Measurements from ENCODE around the gene SCN1A. TPM values are rescaled to one million over a fixed set of nuclear protein-coding genes. Genes with fewer than 3 reads are reported as not detected.

Gene SCN1A
- total and polyA plus RNA-seq, 2 of the 13 experiments (the other 11 are each of a cell fraction or from before 2014, with no cell fraction given), result 19.9 to 39.4 TPM

DNA sequence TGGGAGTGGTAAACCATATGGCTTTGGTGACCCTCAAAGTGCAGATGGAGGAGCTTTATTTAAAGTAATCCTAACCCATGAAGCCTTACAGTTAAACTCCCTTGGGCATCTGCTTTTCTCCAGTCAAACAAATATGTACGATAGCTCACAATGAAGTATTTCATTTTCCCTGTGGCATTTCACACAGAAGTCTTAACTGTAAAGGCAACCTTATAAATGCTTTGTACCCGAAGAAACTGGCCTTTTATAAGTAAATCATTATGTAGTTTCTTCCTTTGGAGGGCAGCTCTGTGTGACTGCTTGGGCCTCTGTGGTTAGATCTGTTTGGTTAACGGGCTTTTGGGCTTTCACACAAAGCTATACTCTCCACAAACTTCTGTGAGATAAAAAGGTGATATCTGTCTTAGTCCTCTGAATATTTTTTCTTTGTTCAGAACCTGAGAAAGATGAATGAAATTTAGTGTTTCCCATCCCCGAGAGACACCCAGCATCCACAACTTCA, 46.6 kb downstream of the SCN1A start:
- H3K4me2 ChIP-seq (ENCODE audit: low read depth, low read length), result peak overlapping the region; percentile 48
- peak overlapping the region in 1 of 3 experiments; percentile 1; a peak in 1 of 6 replicates for H3K4me3 ChIP-seq (replicated peaks in 1 of 3; ENCODE audit: insufficient read depth in 1 of 3, low read depth in 2 of 3, low read length in 3 of 3)
- peak overlapping the region; percentile 24 for H3K27ac ChIP-seq (ENCODE audit: extremely low read length, insufficient read depth, low read length)
- no peaks in the 10 kb centered on the region for H4K20me1 ChIP-seq (ENCODE audit: insufficient read depth, low read length)
- CTCF ChIA-PET (ENCODE audit: low intra/inter-chr PET ratio, low total read pairs), result no interaction called here
- H3K27me3 ChIP-seq (ENCODE audit: control insufficient read depth in 1 of 2, insufficient read depth in 2 of 2, low read length in 2 of 2), result no peaks in the 10 kb centered on the region
- FAIRE-seq, result no peak
- intact Hi-C loops (cut with micrococcal nuclease; ENCODE audit: unreplicated experiment), result loop anchor here (2.0 kb wide), 1 partner anchor 36 kb away; no protein-coding TSS in a partner anchor
- no peaks in the 10 kb centered on the region for H3K79me2 ChIP-seq (ENCODE audit: insufficient read depth, low read length)
- ATAC-seq, result peak; percentile 59
- H3K36me3 ChIP-seq (replicated peaks in 1 of 2; ENCODE audit: control insufficient read depth in 1 of 2, insufficient read depth in 2 of 2, low read length in 2 of 2), result no peaks in the 10 kb centered on the region
- no TSS peak for BruUV-seq (replicated peaks)
- no peak for DNase-seq (ENCODE audit: low spot score)
- no peaks in the 10 kb centered on the region for H3K9me3 ChIP-seq (ENCODE audit: low read length)
- H3K4me1 ChIP-seq (ENCODE audit: insufficient read depth, low read length), result peaks cover 23% of the 10 kb centered on the region
- H3K9ac ChIP-seq (ENCODE audit: insufficient read depth, low read depth, low read length), result 0 out of 2 replicates have a peak overlapping the region, but pooled peaks have one; percentile 1
- WGBS (ENCODE audit: low lambda C conversion rate), result 55% methylated on average over 4 of the region's 4 CpGs
- peak overlapping the region; percentile 79 for H2AFZ ChIP-seq (ENCODE audit: low read length)
- in situ Hi-C loops (cut with HindIII; ENCODE audit: extremely low pct_ligation_motif_present, low pct_unique_long_range_greater_than_20kb), result no loop called here
- POLR2A ChIA-PET, result interaction anchor here (0.5 to 1.2 kb wide), 6 partner anchors 28 to 128 kb away, joined by 3 to 5 read pairs (median 3); partner anchors contain the start of gene TTC21B
- TF ChIP-seq, protein P1, sequence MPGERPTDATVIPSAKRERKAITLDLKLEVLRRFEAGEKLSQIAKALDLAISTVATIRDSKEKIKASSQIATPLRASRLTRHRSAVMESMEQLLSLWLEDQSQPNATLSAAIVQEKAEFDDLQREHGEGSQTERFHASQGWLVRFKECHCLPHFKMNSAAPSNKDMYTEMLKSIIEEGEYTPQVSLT (CRISPR knock-in tag; IDR thresholded peaks at IDR 0.05; ENCODE audit: borderline replicate concordance, low read depth), result no peak
- TF ChIP-seq HCFC1 (IDR thresholded peaks at IDR 0.05; ENCODE audit: low read depth, low read length) (no peak), ZNF772 (CRISPR knock-in tag; IDR thresholded peaks at IDR 0.05) (no peak), ARNT (IDR thresholded peaks at IDR 0.05) (no peak), ZNF740 (CRISPR knock-in tag; IDR thresholded peaks at IDR 0.05) (no peak), AHR (CRISPR knock-in tag; IDR thresholded peaks at IDR 0.05) (no peak), MLLT10 (CRISPR knock-in tag; IDR thresholded peaks at IDR 0.05) (no peak)
- TF ChIP-seq, protein P2, sequence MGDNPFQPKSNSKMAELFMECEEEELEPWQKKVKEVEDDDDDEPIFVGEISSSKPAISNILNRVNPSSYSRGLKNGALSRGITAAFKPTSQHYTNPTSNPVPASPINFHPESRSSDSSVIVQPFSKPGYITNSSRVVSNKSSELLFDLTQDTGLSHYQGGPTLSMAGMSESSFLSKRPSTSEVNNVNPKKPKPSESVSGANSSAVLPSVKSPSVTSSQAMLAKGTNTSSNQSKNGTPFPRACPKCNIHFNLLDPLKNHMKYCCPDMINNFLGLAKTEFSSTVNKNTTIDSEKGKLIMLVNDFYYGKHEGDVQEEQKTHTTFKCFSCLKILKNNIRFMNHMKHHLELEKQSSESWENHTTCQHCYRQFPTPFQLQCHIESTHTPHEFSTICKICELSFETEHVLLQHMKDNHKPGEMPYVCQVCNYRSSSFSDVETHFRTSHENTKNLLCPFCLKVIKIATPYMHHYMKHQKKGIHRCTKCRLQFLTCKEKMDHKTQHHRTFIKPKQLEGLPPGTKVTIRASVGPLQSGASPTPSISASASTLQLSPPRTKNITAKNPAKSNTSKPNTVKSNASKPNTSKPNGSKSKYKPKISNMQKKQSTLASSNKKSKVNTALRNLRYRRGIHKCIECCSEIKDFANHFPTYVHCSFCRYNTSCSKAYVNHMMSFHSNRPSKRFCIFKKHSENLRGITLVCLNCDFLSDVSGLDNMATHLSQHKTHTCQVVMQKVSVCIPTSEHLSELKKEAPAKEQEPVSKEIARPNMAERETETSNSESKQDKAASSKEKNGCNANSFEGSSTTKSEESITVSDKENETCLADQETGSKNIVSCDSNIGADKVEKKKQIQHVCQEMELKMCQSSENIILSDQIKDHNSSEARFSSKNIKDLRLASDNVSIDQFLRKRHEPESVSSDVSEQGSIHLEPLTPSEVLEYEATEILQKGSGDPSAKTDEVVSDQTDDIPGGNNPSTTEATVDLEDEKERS (CRISPR knock-in tag; IDR thresholded peaks at IDR 0.05), result no peak
- TF ChIP-seq, protein P3, sequence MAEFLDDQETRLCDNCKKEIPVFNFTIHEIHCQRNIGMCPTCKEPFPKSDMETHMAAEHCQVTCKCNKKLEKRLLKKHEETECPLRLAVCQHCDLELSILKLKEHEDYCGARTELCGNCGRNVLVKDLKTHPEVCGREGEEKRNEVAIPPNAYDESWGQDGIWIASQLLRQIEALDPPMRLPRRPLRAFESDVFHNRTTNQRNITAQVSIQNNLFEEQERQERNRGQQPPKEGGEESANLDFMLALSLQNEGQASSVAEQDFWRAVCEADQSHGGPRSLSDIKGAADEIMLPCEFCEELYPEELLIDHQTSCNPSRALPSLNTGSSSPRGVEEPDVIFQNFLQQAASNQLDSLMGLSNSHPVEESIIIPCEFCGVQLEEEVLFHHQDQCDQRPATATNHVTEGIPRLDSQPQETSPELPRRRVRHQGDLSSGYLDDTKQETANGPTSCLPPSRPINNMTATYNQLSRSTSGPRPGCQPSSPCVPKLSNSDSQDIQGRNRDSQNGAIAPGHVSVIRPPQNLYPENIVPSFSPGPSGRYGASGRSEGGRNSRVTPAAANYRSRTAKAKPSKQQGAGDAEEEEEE (CRISPR knock-in tag; IDR thresholded peaks at IDR 0.05; ENCODE audit: borderline replicate concordance), result no peak
- TF ChIP-seq, protein P4, sequence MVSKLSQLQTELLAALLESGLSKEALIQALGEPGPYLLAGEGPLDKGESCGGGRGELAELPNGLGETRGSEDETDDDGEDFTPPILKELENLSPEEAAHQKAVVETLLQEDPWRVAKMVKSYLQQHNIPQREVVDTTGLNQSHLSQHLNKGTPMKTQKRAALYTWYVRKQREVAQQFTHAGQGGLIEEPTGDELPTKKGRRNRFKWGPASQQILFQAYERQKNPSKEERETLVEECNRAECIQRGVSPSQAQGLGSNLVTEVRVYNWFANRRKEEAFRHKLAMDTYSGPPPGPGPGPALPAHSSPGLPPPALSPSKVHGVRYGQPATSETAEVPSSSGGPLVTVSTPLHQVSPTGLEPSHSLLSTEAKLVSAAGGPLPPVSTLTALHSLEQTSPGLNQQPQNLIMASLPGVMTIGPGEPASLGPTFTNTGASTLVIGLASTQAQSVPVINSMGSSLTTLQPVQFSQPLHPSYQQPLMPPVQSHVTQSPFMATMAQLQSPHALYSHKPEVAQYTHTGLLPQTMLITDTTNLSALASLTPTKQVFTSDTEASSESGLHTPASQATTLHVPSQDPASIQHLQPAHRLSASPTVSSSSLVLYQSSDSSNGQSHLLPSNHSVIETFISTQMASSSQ (IDR thresholded peaks at IDR 0.05; ENCODE audit: low read depth), result no peak
- TF ChIP-seq, protein P4 (CRISPR knock-in tag; IDR thresholded peaks at IDR 0.05; ENCODE audit: borderline replicate concordance), result no peak
- TF ChIP-seq, protein P5, sequence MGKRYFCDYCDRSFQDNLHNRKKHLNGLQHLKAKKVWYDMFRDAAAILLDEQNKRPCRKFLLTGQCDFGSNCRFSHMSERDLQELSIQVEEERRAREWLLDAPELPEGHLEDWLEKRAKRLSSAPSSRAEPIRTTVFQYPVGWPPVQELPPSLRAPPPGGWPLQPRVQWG (CRISPR knock-in tag; IDR thresholded peaks at IDR 0.05; ENCODE audit: borderline replicate concordance, low read depth), result no peak
